ENCODE measurements around the gene ACSM2B. TPM values are rescaled to one million over a fixed set of nuclear protein-coding genes. Genes with fewer than 3 reads are reported as not detected.
A peak's percentile ranks its signal among the peaks of the same experiment; 100 is the strongest.
"Not testable (repeated sequence)": the region's sequence is repeated elsewhere in the genome, so short reads cannot be mapped to it uniquely, and the experiment has no call there.

The ACSM2B gene
- total and polyA plus RNA-seq, 5 donors from 2014 or later: not detected

DNA sequence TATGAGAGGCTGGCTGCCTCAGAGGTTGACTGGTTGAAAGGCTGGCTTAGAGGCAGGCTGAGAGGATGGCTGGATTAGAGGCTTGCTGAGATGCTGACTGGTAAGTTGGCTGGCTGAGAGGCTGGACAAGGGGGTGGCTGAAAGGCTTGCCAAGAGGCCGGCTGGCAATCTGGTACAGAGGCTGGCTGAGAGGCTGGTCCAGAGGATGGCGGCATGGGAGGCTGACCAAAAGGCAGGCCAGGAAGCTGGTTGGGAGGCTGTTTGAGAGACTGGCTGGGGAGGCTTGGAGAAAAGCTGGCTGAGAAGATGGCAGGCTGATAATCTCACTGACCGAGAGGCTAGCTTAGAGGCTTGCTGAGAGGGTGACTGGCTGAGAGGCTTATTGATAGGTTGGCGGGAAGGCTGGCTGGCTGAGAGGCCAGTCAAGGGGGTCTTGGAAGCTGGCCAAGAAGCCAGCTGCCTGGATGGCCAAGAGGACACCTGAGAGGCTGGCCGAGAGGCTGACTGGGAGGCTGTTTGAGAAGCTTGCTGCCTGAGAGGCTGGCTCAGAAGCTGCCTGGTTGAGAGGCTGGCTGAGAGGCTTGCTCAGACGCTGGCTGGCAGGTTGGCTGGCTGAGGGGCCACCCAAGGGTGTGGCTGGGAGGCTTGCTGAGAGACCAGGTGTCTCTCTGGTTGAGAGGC, 34.2 kb upstream of the ACSM2B start:
- DNase-seq: no peak
- Histone ChIP-seq H3K9me3 (ENCODE audit: control insufficient read depth in 2 of 2, low read length in 2 of 2) (no peaks in the 10 kb centered on the region), H3K27me3 (ENCODE audit: control insufficient read depth, insufficient read depth, low read length) (no peaks in the 10 kb centered on the region), H3K27ac (ENCODE audit: insufficient read depth, low read length, poor library complexity, severe bottlenecking) (no peak overlapping the region), H3K4me3 (ENCODE audit: low read depth, low read length) (no peak overlapping the region), H3K36me3 (ENCODE audit: control insufficient read depth, insufficient read depth, low read length) (no peaks in the 10 kb centered on the region), H3K4me1 (ENCODE audit: control insufficient read depth, insufficient read depth, low read length, poor library complexity, severe bottlenecking) (no peaks in the 10 kb centered on the region)
- H3K9me3 Mint-ChIP-seq: peaks cover 0 to 2% (median 0%) of the 10 kb centered on the region in 7 donors
- H3K36me3 Mint-ChIP-seq: no peaks in the 10 kb centered on the region
- no peak for ATAC-seq (ENCODE audit: low read depth in 2 of 2)
- H3K4me1 Mint-ChIP-seq: no peaks in the 10 kb centered on the region
- peak overlapping the region in 1 of 3 donors; percentile 20 for H3K27ac Mint-ChIP-seq
- peaks cover 22% of the 10 kb centered on the region for H3K27me3 Mint-ChIP-seq
- no peak overlapping the region for H3K4me3 Mint-ChIP-seq

DNA sequence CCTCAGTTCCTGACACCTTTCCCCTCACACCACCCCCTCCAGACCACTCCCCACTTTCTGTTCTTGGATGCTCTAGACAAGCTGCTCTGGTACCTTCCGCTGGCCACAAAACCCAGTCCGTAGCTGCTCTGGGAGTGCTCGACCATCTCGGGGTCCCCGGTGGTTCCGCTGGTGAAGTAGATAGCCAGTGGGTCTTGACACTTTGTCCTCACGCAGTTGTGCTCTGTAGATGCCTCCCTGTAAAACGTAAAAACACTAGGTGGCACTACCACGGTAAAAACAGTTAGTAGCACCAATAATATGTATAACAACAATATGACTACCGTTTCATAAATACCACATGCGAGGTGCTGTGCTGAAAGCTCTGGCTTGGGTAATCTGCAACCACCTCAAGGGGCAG, 26.0 kb upstream of the ACSM2B start:
- not testable (repeated sequence) for ATAC-seq (ENCODE audit: low read depth in 2 of 2); H3K36me3 Mint-ChIP-seq; H3K27me3 ChIP-seq (ENCODE audit: control insufficient read depth, insufficient read depth, low read length); H3K4me1 Mint-ChIP-seq; H3K27ac ChIP-seq (ENCODE audit: insufficient read depth, low read length, poor library complexity, severe bottlenecking); H3K9me3 Mint-ChIP-seq; H3K4me3 Mint-ChIP-seq; H3K36me3 ChIP-seq (ENCODE audit: control insufficient read depth, insufficient read depth, low read length); H3K27ac Mint-ChIP-seq; H3K4me3 ChIP-seq (ENCODE audit: low read depth, low read length); H3K4me1 ChIP-seq (ENCODE audit: control insufficient read depth, insufficient read depth, low read length, poor library complexity, severe bottlenecking); H3K9me3 ChIP-seq (ENCODE audit: control insufficient read depth in 2 of 2, low read length in 2 of 2)
- peaks cover 10% of the 10 kb centered on the region for H3K27me3 Mint-ChIP-seq
- DNase-seq: peak in 1 of 3 donors; percentile 31

DNA sequence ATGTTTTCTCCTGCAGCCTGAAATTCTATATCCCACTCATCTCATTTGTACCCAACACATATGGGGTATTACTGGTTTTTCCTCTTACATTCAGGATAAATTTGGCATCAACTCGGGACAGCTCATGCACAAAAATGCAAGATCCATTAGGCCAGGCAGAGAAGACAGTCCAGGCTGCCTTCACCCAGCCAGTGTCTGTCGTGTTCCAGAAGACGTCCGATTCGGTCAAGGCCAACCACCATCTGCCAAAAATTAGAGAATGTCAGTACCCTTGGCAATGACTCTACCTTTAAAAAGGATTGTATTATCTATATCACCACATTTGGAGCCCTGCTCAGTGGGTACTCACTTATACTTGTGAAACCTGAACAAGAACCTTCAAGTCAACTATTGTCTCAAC, 23.3 kb upstream of the ACSM2B start:
- H3K36me3 Mint-ChIP-seq: not testable (repeated sequence)

GRCh38 chr16:20598832-20599469, 22.8 kb upstream of the ACSM2B start:
- Histone ChIP-seq H3K9me3 (ENCODE audit: control insufficient read depth in 2 of 2, low read length in 2 of 2) (no peaks in the 10 kb centered on the region), H3K27me3 (ENCODE audit: control insufficient read depth, insufficient read depth, low read length) (no peaks in the 10 kb centered on the region), H3K36me3 (ENCODE audit: control insufficient read depth, insufficient read depth, low read length) (no peaks in the 10 kb centered on the region), H3K4me1 (ENCODE audit: control insufficient read depth, insufficient read depth, low read length, poor library complexity, severe bottlenecking) (no peaks in the 10 kb centered on the region), H3K4me3 (ENCODE audit: low read depth, low read length) (no peak overlapping the region), H3K27ac (ENCODE audit: insufficient read depth, low read length, poor library complexity, severe bottlenecking) (no peak overlapping the region)
- no peak for DNase-seq
- Mint-ChIP-seq H3K27ac (no peak overlapping the region), H3K4me3 (no peak overlapping the region), H3K27me3 (peaks cover 5% of the 10 kb centered on the region), H3K9me3 (peaks cover 0 to 3% (median 0%) of the 10 kb centered on the region in 7 donors), H3K36me3 (no peaks in the 10 kb centered on the region), H3K4me1 (no peaks in the 10 kb centered on the region)
- no peak for ATAC-seq (ENCODE audit: low read depth in 2 of 2)

More for the DNA sequence above, 23.3 kb upstream of the ACSM2B start:
- not testable (repeated sequence) for H3K9me3 ChIP-seq (ENCODE audit: control insufficient read depth in 2 of 2, low read length in 2 of 2); ATAC-seq (ENCODE audit: low read depth in 2 of 2); H3K9me3 Mint-ChIP-seq; H3K36me3 ChIP-seq (ENCODE audit: control insufficient read depth, insufficient read depth, low read length); H3K27ac ChIP-seq (ENCODE audit: insufficient read depth, low read length, poor library complexity, severe bottlenecking); DNase-seq; H3K27me3 ChIP-seq (ENCODE audit: control insufficient read depth, insufficient read depth, low read length); H3K4me1 ChIP-seq (ENCODE audit: control insufficient read depth, insufficient read depth, low read length, poor library complexity, severe bottlenecking); H3K4me3 Mint-ChIP-seq; H3K27ac Mint-ChIP-seq; H3K4me3 ChIP-seq (ENCODE audit: low read depth, low read length); H3K27me3 Mint-ChIP-seq; H3K4me1 Mint-ChIP-seq

GRCh38 chr16:20595694-20596093, 19.5 kb upstream of the ACSM2B start:
- not testable (repeated sequence) for H3K9me3 ChIP-seq (ENCODE audit: control insufficient read depth in 2 of 2, low read length in 2 of 2); H3K27ac ChIP-seq (ENCODE audit: insufficient read depth, low read length, poor library complexity, severe bottlenecking); H3K4me3 Mint-ChIP-seq; H3K4me3 ChIP-seq (ENCODE audit: low read depth, low read length); H3K27me3 ChIP-seq (ENCODE audit: control insufficient read depth, insufficient read depth, low read length); H3K4me1 Mint-ChIP-seq; H3K36me3 ChIP-seq (ENCODE audit: control insufficient read depth, insufficient read depth, low read length); H3K27me3 Mint-ChIP-seq; H3K27ac Mint-ChIP-seq; H3K4me1 ChIP-seq (ENCODE audit: control insufficient read depth, insufficient read depth, low read length, poor library complexity, severe bottlenecking); H3K36me3 Mint-ChIP-seq; H3K9me3 Mint-ChIP-seq; DNase-seq; ATAC-seq (ENCODE audit: low read depth in 2 of 2)

DNA sequence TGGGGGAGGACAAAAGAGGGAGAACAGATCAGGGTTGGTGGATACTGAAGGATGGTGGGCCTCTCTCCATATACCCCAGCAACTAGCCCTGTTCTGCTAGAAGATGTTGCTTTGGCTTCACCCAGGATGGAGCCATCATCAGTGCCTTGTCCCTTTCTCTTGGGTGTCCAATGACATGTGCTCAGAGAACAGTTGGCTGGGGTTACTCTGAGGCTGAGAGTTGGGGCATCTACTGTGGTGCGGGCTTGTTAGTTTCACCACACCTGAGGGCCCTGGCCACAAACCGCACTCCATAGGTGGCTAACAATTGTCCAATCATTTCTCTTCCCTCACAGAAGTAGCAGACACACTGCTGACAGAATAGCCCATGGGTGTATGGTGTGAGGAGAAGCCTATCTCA, 18.9 kb upstream of the ACSM2B start:
- H3K4me3 Mint-ChIP-seq, H3K4me1 Mint-ChIP-seq, H3K27me3 Mint-ChIP-seq: not testable (repeated sequence)

GRCh38 chr16:20592780-20593179, 16.6 kb upstream of the ACSM2B start:
- not testable (repeated sequence) for H3K4me1 Mint-ChIP-seq; H3K27ac ChIP-seq (ENCODE audit: insufficient read depth, low read length, poor library complexity, severe bottlenecking); H3K36me3 ChIP-seq (ENCODE audit: control insufficient read depth, insufficient read depth, low read length); H3K9me3 Mint-ChIP-seq; H3K9me3 ChIP-seq (ENCODE audit: control insufficient read depth in 2 of 2, low read length in 2 of 2); H3K27me3 Mint-ChIP-seq; H3K4me1 ChIP-seq (ENCODE audit: control insufficient read depth, insufficient read depth, low read length, poor library complexity, severe bottlenecking); ATAC-seq (ENCODE audit: low read depth in 2 of 2); H3K27me3 ChIP-seq (ENCODE audit: control insufficient read depth, insufficient read depth, low read length); H3K27ac Mint-ChIP-seq; DNase-seq; H3K4me3 ChIP-seq (ENCODE audit: low read depth, low read length); H3K36me3 Mint-ChIP-seq; H3K4me3 Mint-ChIP-seq

More for the DNA sequence above, 18.9 kb upstream of the ACSM2B start:
- H3K36me3 Mint-ChIP-seq; H3K36me3 ChIP-seq (ENCODE audit: control insufficient read depth, insufficient read depth, low read length); H3K4me3 ChIP-seq (ENCODE audit: low read depth, low read length); H3K4me1 ChIP-seq (ENCODE audit: control insufficient read depth, insufficient read depth, low read length, poor library complexity, severe bottlenecking); DNase-seq; H3K27ac Mint-ChIP-seq; H3K27me3 ChIP-seq (ENCODE audit: control insufficient read depth, insufficient read depth, low read length); H3K9me3 Mint-ChIP-seq; H3K9me3 ChIP-seq (ENCODE audit: control insufficient read depth in 2 of 2, low read length in 2 of 2); ATAC-seq (ENCODE audit: low read depth in 2 of 2); H3K27ac ChIP-seq (ENCODE audit: insufficient read depth, low read length, poor library complexity, severe bottlenecking): not testable (repeated sequence)

- H3K4me1 Mint-ChIP-seq; H3K27ac ChIP-seq (ENCODE audit: insufficient read depth, low read length, poor library complexity, severe bottlenecking); H3K27me3 Mint-ChIP-seq; H3K27ac Mint-ChIP-seq; H3K9me3 Mint-ChIP-seq; H3K9me3 ChIP-seq (ENCODE audit: control insufficient read depth in 2 of 2, low read length in 2 of 2); DNase-seq; H3K4me3 ChIP-seq (ENCODE audit: low read depth, low read length); H3K36me3 ChIP-seq (ENCODE audit: control insufficient read depth, insufficient read depth, low read length); H3K4me1 ChIP-seq (ENCODE audit: control insufficient read depth, insufficient read depth, low read length, poor library complexity, severe bottlenecking); ATAC-seq (ENCODE audit: low read depth in 2 of 2); H3K36me3 Mint-ChIP-seq; H3K27me3 ChIP-seq (ENCODE audit: control insufficient read depth, insufficient read depth, low read length); H3K4me3 Mint-ChIP-seq: not testable (repeated sequence)
Measured at GRCh38 chr16:20589486-20589885, 13.3 kb upstream of the ACSM2B start.
